ENCODE data around the gene TSPAN16. TPM values are rescaled to one million over a fixed set of nuclear protein-coding genes. Genes with fewer than 3 reads are reported as not detected.

Gene TSPAN16
- total and polyA plus RNA-seq, 2 donors from 2014 or later: not detected

DNA sequence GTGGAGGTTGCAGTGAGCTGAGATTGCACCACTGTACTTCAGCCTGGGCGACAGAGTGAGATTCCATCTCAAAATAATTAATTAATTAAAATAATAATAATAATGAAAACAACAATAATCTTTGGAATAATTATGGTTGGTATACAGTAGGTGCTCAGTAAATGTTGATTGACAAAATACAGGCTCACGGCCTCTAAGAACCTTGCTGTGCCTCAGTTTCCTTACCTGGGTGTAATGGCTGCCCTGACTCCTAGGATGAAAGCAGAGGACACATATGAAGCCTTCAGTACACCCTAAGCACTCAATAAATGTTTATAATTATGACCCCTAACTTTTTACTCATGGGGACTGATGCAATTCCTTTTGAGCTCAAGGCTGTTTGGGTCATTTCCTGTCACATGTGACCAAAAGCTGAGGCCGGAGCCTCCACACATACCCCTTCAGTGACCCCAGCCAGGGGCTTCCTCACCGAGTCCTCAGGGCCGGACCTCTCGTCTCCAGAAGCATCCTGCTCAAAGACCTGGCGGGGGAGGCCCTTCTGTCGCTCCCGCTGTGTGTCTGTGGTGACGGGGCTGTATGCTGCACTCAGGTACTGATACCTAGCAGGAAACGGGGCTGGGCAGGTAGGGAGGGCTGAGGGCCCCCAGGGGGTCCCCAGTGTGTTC lies 44.2 kb upstream of the TSPAN16 start:
- peak overlapping the region in 1 of 2 donors; percentile 69 for H3K27ac ChIP-seq (ENCODE audit: low read depth in 2 of 2, low read length in 2 of 2)
- no peaks in the 10 kb centered on the region for H3K27me3 ChIP-seq (ENCODE audit: control insufficient read depth, insufficient read depth, low read length)
- no peak overlapping the region for H3K4me3 ChIP-seq (ENCODE audit: low read length in 3 of 3)
- peaks cover 0 to 22% (median 6%) of the 10 kb centered on the region in 3 donors for H3K36me3 ChIP-seq (ENCODE audit: control insufficient read depth in 2 of 3, insufficient read depth in 3 of 3, low read length in 3 of 3)
- peak in 1 of 5 donors; percentile 45 for DNase-seq
- no peak for FAIRE-seq
- TF ChIP-seq, protein P1, sequence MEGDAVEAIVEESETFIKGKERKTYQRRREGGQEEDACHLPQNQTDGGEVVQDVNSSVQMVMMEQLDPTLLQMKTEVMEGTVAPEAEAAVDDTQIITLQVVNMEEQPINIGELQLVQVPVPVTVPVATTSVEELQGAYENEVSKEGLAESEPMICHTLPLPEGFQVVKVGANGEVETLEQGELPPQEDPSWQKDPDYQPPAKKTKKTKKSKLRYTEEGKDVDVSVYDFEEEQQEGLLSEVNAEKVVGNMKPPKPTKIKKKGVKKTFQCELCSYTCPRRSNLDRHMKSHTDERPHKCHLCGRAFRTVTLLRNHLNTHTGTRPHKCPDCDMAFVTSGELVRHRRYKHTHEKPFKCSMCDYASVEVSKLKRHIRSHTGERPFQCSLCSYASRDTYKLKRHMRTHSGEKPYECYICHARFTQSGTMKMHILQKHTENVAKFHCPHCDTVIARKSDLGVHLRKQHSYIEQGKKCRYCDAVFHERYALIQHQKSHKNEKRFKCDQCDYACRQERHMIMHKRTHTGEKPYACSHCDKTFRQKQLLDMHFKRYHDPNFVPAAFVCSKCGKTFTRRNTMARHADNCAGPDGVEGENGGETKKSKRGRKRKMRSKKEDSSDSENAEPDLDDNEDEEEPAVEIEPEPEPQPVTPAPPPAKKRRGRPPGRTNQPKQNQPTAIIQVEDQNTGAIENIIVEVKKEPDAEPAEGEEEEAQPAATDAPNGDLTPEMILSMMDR (IDR thresholded peaks at IDR 0.05; ENCODE audit: borderline replicate concordance, extremely low read depth, insufficient read depth): no peak
- peaks cover 0 to 9% (median 0%) of the 10 kb centered on the region in 3 donors for H3K4me1 ChIP-seq (ENCODE audit: control insufficient read depth in 2 of 3, insufficient read depth in 2 of 3, low read depth in 1 of 3, low read length in 3 of 3)
- no peak overlapping the region for H3K9ac ChIP-seq (ENCODE audit: low read length in 3 of 3)
- intact Hi-C loops (cut with DNase I): no loop called here
- no peaks in the 10 kb centered on the region for H3K9me3 ChIP-seq (ENCODE audit: control insufficient read depth in 2 of 3, insufficient read depth in 1 of 3, low read length in 3 of 3)

DNA sequence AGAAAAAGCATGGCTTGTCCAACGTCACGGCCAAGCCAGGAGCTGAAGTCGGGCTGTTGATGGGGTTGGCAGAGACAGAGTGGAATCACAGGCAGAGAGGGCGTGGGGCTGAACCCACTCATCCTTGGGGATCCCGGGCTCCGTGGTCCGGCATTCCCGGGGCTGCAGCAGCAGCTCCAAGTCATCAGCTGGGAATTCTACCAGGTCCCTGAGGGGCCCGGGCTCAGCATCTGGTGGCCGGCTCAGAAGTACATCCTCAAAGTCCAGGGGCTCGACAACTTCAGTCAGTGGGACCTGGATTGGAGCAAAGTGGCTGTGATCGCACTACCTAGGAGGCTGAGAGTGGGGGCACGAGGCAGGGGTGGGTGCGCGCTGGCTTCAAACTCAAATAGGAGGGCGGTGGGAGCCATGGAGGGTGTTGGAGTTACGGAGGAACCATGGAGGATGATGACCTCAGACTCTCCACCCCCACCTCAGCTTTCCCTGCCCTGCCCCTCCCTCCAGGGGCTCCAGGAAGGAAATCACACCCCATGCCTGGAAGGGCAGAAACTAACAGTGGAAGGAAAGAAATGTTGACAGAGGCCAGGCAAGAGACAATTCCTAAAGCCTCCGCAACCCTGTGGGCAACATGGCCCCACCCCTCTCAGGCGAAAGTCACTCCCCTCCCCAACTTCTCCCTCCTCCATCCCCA lies 43.1 kb upstream of the TSPAN16 start:
- Histone ChIP-seq H3K27me3 (ENCODE audit: control insufficient read depth, insufficient read depth, low read length) (no peaks in the 10 kb centered on the region), H3K9me3 (ENCODE audit: control insufficient read depth in 2 of 3, insufficient read depth in 1 of 3, low read length in 3 of 3) (no peaks in the 10 kb centered on the region), H3K4me1 (ENCODE audit: control insufficient read depth in 2 of 3, insufficient read depth in 2 of 3, low read depth in 1 of 3, low read length in 3 of 3) (peaks cover 0 to 9% (median 0%) of the 10 kb centered on the region in 3 donors), H3K4me3 (ENCODE audit: low read length in 3 of 3) (no peak overlapping the region), H3K9ac (ENCODE audit: low read length in 3 of 3) (no peak overlapping the region), H3K27ac (ENCODE audit: low read depth in 2 of 2, low read length in 2 of 2) (peak overlapping the region; percentile 65 to 74), H3K36me3 (ENCODE audit: control insufficient read depth in 2 of 3, insufficient read depth in 3 of 3, low read length in 3 of 3) (peaks cover 0 to 22% (median 6%) of the 10 kb centered on the region in 3 donors)
- intact Hi-C loops (cut with DNase I): no loop called here
- DNase-seq (no peak), FAIRE-seq (no peak)
- TF ChIP-seq, protein P1 (IDR thresholded peaks at IDR 0.05; ENCODE audit: borderline replicate concordance, extremely low read depth, insufficient read depth): no peak

DNA sequence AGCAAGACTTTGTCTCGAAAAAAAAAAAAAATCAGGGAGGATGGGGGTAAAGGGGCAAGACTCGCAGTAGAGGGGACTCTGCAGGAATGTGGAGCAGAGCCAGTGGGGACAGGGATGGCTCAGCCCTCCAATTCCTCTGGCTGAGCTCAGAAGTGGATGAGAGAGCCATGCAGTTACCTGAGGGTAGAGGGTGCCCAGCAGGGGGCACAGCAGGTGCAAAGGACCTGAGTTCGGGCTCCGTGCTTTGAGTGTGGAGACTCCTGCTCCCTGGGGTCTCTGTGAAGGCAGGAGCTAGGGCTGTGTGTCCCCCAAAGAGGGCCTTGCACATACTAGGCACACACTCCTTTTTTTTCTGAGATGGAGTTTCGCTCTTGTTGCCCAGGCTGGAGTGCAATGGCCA lies 41.3 kb upstream of the TSPAN16 start:
- no peak overlapping the region for H3K9ac ChIP-seq (ENCODE audit: low read length in 3 of 3)
- intact Hi-C loops (cut with DNase I): no loop called here
- no peak overlapping the region for H3K27ac ChIP-seq (ENCODE audit: low read depth in 2 of 2, low read length in 2 of 2)
- no peak overlapping the region for H3K4me3 ChIP-seq (ENCODE audit: low read length in 3 of 3)
- no peak for DNase-seq
- TF ChIP-seq, protein P1 (IDR thresholded peaks at IDR 0.05; ENCODE audit: borderline replicate concordance, extremely low read depth, insufficient read depth): no peak
- H3K4me1 ChIP-seq (ENCODE audit: control insufficient read depth in 2 of 3, insufficient read depth in 2 of 3, low read depth in 1 of 3, low read length in 3 of 3): peaks cover 0 to 7% (median 0%) of the 10 kb centered on the region in 3 donors
- H3K36me3 ChIP-seq (ENCODE audit: control insufficient read depth in 2 of 3, insufficient read depth in 3 of 3, low read length in 3 of 3): peaks cover 0 to 16% (median 2%) of the 10 kb centered on the region in 3 donors
- H3K9me3 ChIP-seq (ENCODE audit: control insufficient read depth in 2 of 3, insufficient read depth in 1 of 3, low read length in 3 of 3): no peaks in the 10 kb centered on the region
- FAIRE-seq: no peak
- H3K27me3 ChIP-seq (ENCODE audit: control insufficient read depth, insufficient read depth, low read length): no peaks in the 10 kb centered on the region
